Caco-2 (cell line): ENCODE measurements around the gene TAX1BP1. TPM values are rescaled to one million over a fixed set of nuclear protein-coding genes. Genes with fewer than 3 reads are reported as not detected.

Experiments used
- BruUV-seq: library from RNA; stranded (reverse); fragments of 400-500 nt; replicated peaks from 2 replicates; lab custom pipeline; 2021; lab: Mats Ljungman, UMichigan
- CTCF ChIA-PET: fragments of 300-600 bp; sonication (Branson Sonifier 250); formaldehyde crosslinking; loops from one replicate; lab custom pipeline; 2022; ENCODE audit warnings: antibody characterized with exemption; lab: Charles Lee
- POLR2A ChIA-PET: fragments of 300-600 bp; sonication (Branson Sonifier 250); formaldehyde crosslinking; loops from one replicate; lab custom pipeline; 2022; ENCODE audit warnings: antibody characterized with exemption; lab: Charles Lee
- DNase-seq, 2 experiments: peaks; one replicate each; pipeline versions ENCODE4 v3.0.0 to v3.0.0-alpha.2; 2020 to 2022
- H3K27me3 ChIP-seq: replicated peaks from 2 replicates; pipeline ENCODE4 v1.6.0; 2011; ENCODE audit warnings: low read length; ENCODE audit not compliant: control insufficient read depth, insufficient read depth
- H3K36me3 ChIP-seq: 2 replicates; pipeline ENCODE4 v1.5.1; 2011; ENCODE audit warnings: low read length; ENCODE audit not compliant: control insufficient read depth, insufficient read depth
- H3K4me1 ChIP-seq: fragments of 250-450 bp; sonication (Bioruptor Pico); 2 replicates; pipeline ENCODE4 v1.5.1; 2020; ENCODE audit warnings: mild to moderate bottlenecking
- H3K4me3 ChIP-seq: 2 replicates; pipeline ENCODE4 v1.5.1; 2011; ENCODE audit warnings: low read depth, mild to moderate bottlenecking, control low read depth, low read length
- H3K9me3 ChIP-seq: fragments of 250-450 bp; sonication (Bioruptor Pico); 2 replicates; pipeline ENCODE4 v1.5.1; 2020; ENCODE audit warnings: mild to moderate bottlenecking, moderate library complexity
- H3K27ac Mint-ChIP-seq: one replicate; pipeline ENCODE4 v1.8.0; 2022; ENCODE audit warnings: mixed read lengths; ENCODE audit not compliant: unreplicated experiment
- H3K27me3 Mint-ChIP-seq: one replicate; pipeline ENCODE4 v1.8.0; 2022; ENCODE audit warnings: mixed read lengths; ENCODE audit not compliant: insufficient read depth, unreplicated experiment
- H3K36me3 Mint-ChIP-seq: one replicate; pipeline ENCODE4 v1.8.0; 2022; ENCODE audit warnings: mild to moderate bottlenecking, mixed read lengths; ENCODE audit not compliant: insufficient read depth, unreplicated experiment
- H3K4me1 Mint-ChIP-seq: one replicate; pipeline ENCODE4 v1.8.0; 2022; ENCODE audit warnings: low read depth, mixed read lengths; ENCODE audit not compliant: unreplicated experiment
- H3K4me3 Mint-ChIP-seq: one replicate; pipeline ENCODE4 v1.8.0; 2022; ENCODE audit warnings: mild to moderate bottlenecking, moderate library complexity, mixed read lengths; ENCODE audit not compliant: unreplicated experiment
- H3K9me3 Mint-ChIP-seq: one replicate; pipeline ENCODE4 v1.8.0; 2022; ENCODE audit warnings: mixed read lengths; ENCODE audit not compliant: unreplicated experiment
- CTCF ChIP-seq, 2 experiments: fragments of 200-600 bp in 1 of 2; IDR thresholded peaks; 1 replicate in 1 of 2; 2 replicates in 1 of 2; pipeline versions ENCODE4 v1.5.1 to v1.8.0; 2011 to 2022; ENCODE audit warnings: antibody characterized with exemption in 1 of 2, control low read depth in 1 of 2, inconsistent platforms in 1 of 2, low read depth in 1 of 2, low read length in 1 of 2, mild to moderate bottlenecking in 1 of 2, moderate library complexity in 1 of 2; ENCODE audit not compliant: insufficient read depth in 1 of 2, severe bottlenecking in 1 of 2, unreplicated experiment in 1 of 2
- intact Hi-C: fragments of 100-400 bp; cut with micrococcal nuclease; formaldehyde crosslinking; loops from one replicate; pipeline ENCODE4 v1.10.0; 2022; ENCODE audit not compliant: unreplicated experiment
- total RNA-seq: library from RNA; stranded (reverse); gene quantifications from 2 replicates; pipeline ENCODE4 v1.2.3, GENCODE V29; 2022

The TAX1BP1 gene
- total RNA-seq, 1 experiment from 2014 or later, result 96.8 TPM

GRCh38 chr7:27747589-27748368, 7.8 kb downstream of the TAX1BP1 start:
- H3K9me3 ChIP-seq, result no peaks in the 10 kb centered on the region
- intact Hi-C loops, result loop anchor here (10.0 kb wide), 1 partner anchor 277 kb away; no protein-coding TSS in a partner anchor
- ChIA-PET POLR2A (no interaction called here), CTCF (no interaction called here)
- peaks cover 16% of the 10 kb centered on the region for H3K4me1 ChIP-seq
- no peaks in the 10 kb centered on the region for H3K27me3 ChIP-seq
- Mint-ChIP-seq H3K27me3 (no peaks in the 10 kb centered on the region), H3K36me3 (peaks cover 35% of the 10 kb centered on the region), H3K4me3 (no peak overlapping the region), H3K4me1 (peaks cover 7% of the 10 kb centered on the region), H3K27ac (no peak overlapping the region), H3K9me3 (no peaks in the 10 kb centered on the region)
- no peak overlapping the region for H3K4me3 ChIP-seq
- H3K36me3 ChIP-seq, result no peaks in the 10 kb centered on the region
- DNase-seq, result no peak
- no peak for TF ChIP-seq CTCF (IDR thresholded peaks at IDR 0.05; ENCODE audit: insufficient read depth in 1 of 2, low read depth in 1 of 2, low read length in 1 of 2, severe bottlenecking in 1 of 2, unreplicated experiment in 1 of 2)
- no TSS peak for BruUV-seq

GRCh38 chr7:27750316-27750715, 10.4 kb downstream of the TAX1BP1 start:
- Mint-ChIP-seq H3K27me3 (no peaks in the 10 kb centered on the region), H3K27ac (no peak overlapping the region), H3K4me1 (peaks cover under 1% of the 10 kb centered on the region), H3K36me3 (peaks cover 31% of the 10 kb centered on the region), H3K9me3 (no peaks in the 10 kb centered on the region), H3K4me3 (no peak overlapping the region)
- POLR2A ChIA-PET, result interaction anchor here (1.0 kb wide), 1 partner anchor 10 kb away, joined by 3 read pairs; no protein-coding TSS in a partner anchor
- intact Hi-C loops, result no loop called here
- Histone ChIP-seq H3K9me3 (no peaks in the 10 kb centered on the region), H3K27me3 (no peaks in the 10 kb centered on the region), H3K36me3 (no peaks in the 10 kb centered on the region), H3K4me1 (peaks cover 7% of the 10 kb centered on the region), H3K4me3 (no peak overlapping the region)
- no TSS peak for BruUV-seq
- no peak for TF ChIP-seq CTCF (IDR thresholded peaks at IDR 0.05; ENCODE audit: insufficient read depth in 1 of 2, low read depth in 1 of 2, low read length in 1 of 2, severe bottlenecking in 1 of 2, unreplicated experiment in 1 of 2)
- DNase-seq, result no peak
- CTCF ChIA-PET, result no interaction called here

GRCh38 chr7:27751888-27752660, 12.1 kb downstream of the TAX1BP1 start:
- no peaks in the 10 kb centered on the region for H3K27me3 ChIP-seq
- Mint-ChIP-seq H3K36me3 (peaks cover 32% of the 10 kb centered on the region), H3K27me3 (no peaks in the 10 kb centered on the region), H3K27ac (no peak overlapping the region), H3K4me3 (no peak overlapping the region), H3K4me1 (no peaks in the 10 kb centered on the region), H3K9me3 (no peaks in the 10 kb centered on the region)
- no TSS peak for BruUV-seq
- no peaks in the 10 kb centered on the region for H3K36me3 ChIP-seq
- H3K9me3 ChIP-seq, result no peaks in the 10 kb centered on the region
- no peak overlapping the region for H3K4me3 ChIP-seq
- intact Hi-C loops, result no loop called here
- no peak for TF ChIP-seq CTCF (IDR thresholded peaks at IDR 0.05; ENCODE audit: insufficient read depth in 1 of 2, low read depth in 1 of 2, low read length in 1 of 2, severe bottlenecking in 1 of 2, unreplicated experiment in 1 of 2)
- no peak for DNase-seq
- no peaks in the 10 kb centered on the region for H3K4me1 ChIP-seq
- ChIA-PET POLR2A (no interaction called here), CTCF (no interaction called here)
